Stimulated activated CD8-positive, alpha-beta memory T cell treated with anti-CD3 and anti-CD28 coated beads, Interleukin-15, amount 100 ng/mL, for 4 hours (primary cell): ENCODE data around the gene SCT.
A peak's percentile ranks its signal among the peaks of the same experiment; 100 is the strongest.

Source experiments
- DNase-seq, 2 donors: peaks; one replicate each; pipeline ENCODE4 v3.0.0-alpha.2; 2020; ENCODE audit warnings: low read depth in 2 of 2

The SCT gene

GRCh38 chr11:587978-588380 is 39.0 kb downstream of the SCT start:
- peak; percentile 49 to 54 for DNase-seq

GRCh38 chr11:587546-587945 is 39.4 kb downstream of the SCT start:
- no peak for DNase-seq

- DNase-seq, result no peak
Observed at GRCh38 chr11:586376-587316, 40.3 kb downstream of the SCT start.

GRCh38 chr11:584287-584686 is 42.7 kb downstream of the SCT start:
- DNase-seq, result no peak

GRCh38 chr11:581752-582151 is 45.2 kb downstream of the SCT start:
- DNase-seq, result no peak

DNA sequence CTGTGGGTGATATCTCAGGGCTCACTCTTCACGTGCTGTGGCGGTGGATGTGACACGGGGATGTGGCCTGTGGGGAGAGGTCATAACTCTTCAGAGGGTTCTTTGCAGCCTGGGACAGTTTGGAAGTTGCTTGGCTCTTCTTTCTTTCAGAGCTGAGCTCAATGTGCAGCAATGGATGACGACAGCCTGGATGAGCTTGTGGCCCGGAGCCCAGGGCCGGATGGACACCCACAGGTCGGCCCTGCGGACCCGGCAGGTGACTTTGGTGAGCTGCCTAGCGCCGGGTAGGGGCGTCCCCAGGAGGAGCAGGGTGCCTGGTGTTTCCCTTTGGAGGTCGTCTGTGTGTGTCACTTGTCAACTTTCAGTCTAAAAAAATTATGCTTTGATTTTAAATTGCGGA is 45.6 kb downstream of the SCT start:
- no peak for DNase-seq

DNA sequence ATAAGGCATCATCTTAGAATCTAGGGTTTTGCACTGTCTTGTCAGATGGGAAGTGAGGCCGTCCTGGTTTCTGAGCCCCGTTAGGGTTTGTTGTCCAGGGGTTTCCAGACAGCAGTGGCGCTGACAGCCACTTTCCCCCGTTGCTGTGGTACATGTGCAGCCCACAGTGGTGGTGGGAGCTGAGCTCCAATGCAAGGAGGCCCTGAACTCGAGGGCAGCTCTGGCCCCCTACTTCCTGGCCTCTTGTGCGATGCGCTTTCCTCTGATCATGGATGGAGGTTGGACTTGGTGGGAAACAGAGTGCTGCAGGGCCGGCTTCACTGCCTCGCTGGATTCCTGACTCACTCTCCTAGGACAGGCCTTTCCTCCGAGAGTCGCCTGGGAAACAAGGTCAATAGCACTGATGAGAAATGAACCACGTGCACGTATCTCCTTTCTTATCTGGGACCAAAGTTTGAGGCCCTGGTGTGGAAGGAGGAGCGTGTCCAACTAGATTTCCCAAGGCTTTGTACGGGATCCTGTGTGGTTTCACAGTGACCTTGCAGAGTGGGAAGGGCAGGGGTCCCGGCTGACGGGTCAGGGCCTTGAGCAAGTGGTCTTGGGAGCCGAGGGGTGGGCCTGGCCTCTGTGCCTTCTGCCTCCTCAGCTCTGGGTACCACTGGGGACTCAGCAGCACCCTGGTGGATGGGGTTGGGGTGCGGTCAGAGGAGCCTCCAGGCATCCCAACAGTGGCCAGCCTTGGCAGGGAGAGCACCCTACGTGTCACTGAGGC is 47.0 kb downstream of the SCT start:
- no peak for DNase-seq

DNA sequence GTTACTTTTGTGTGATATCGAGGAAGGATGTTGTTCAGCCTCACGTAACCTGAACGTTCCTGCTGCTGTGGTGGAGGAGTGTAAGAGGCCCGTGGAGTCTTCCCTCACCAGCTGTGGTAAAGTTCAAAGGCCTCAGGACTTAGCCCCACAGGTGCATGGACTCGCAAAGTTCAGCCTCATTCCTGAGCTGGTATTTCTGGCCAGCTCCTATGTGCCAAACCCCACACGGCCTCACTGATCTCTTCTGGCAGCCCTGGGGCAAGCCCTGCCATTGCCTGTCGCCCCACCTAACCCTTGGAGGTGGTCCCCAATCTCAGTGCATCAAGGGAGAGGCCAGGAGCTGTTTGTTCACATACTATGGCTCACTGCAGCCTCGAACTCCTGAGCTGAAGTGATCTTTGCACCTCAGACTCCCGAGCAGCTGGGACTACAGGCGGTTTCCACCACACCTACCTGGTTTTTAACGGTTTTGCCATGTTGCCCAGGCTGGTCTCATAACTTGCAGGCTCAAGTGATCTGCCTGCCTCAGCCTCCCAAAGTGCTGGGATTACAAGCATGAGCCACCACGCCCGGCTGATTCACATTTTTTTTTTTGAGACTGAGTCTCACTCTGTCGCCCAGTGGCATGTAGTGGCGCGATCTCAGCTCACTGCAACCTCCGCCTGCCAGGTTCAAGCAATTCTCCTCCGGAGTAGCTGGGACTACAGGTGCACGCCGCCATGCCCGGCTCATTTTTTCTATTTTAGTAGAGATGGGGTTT is 48.5 kb downstream of the SCT start:
- no peak for DNase-seq

- DNase-seq, result no peak
Observed at GRCh38 chr11:577611-577894, 49.4 kb downstream of the SCT start.

DNA sequence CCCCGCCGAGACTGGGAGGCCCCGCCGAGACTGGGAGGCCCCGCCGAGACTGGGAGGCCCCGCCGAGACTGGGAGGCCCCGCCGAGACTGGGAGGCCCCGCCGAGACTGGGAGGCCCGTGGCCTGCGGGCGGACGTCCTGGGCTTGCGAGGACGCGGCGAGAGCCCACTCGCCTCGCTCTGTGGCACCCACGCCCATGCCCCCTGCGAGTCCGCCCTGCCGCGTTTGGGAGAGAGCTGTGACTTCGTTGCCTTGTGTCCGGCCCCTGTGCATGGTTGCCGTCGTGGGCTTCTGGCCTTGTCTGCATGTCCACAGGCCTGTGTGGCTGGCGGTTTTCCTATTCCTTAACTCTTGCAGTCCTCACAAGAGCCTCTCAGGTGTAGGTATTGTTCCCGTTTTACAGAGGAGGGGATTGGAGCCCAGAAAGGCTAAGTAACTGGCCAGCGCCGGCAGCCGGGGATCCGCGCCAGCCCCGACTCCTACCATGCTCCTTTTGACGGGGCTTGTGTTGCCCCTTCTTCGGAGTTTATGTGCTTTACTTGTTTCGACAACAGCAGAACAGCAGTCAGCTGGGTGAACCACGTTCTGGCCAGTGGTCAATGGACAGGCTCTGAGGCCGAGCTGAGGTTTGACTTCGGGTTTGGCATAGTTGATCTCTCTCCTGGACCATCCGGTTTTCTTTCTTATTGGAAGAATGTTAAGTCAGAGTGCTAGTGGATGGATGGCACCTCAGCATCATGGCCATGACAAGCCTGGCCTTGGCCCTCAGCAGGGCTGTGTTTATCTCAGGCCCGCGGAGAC is 50.0 kb downstream of the SCT start:
- DNase-seq, result no peak
